ENCODE data around the gene FBLN1.

FBLN1 gene

GRCh38 chr22:45632791-45633515, 130.3 kb downstream of the FBLN1 start:
- H3K36me3 Mint-ChIP-seq (ENCODE audit: low read depth) = no peaks in the 10 kb centered on the region
- no peak overlapping the region for H3K4me3 Mint-ChIP-seq
- H3K27me3 Mint-ChIP-seq = peaks cover 58% of the 10 kb centered on the region
- no peaks in the 10 kb centered on the region for H3K4me1 Mint-ChIP-seq (ENCODE audit: low read depth)
- no peak overlapping the region for H3K27ac Mint-ChIP-seq
- no peaks in the 10 kb centered on the region for H3K9me3 Mint-ChIP-seq

- H3K27me3 Mint-ChIP-seq = peaks cover 58% of the 10 kb centered on the region
- H3K27ac Mint-ChIP-seq = no peak overlapping the region
- no peak overlapping the region for H3K4me3 Mint-ChIP-seq
- no peaks in the 10 kb centered on the region for H3K36me3 Mint-ChIP-seq (ENCODE audit: low read depth)
- H3K9me3 Mint-ChIP-seq = no peaks in the 10 kb centered on the region
- H3K4me1 Mint-ChIP-seq (ENCODE audit: low read depth) = peaks cover 13% of the 10 kb centered on the region
These were observed 134.0 kb downstream of the FBLN1 start for GRCh38 chr22:45636683-45637082.

GRCh38 chr22:45638197-45638596, 135.5 kb downstream of the FBLN1 start:
- Mint-ChIP-seq H3K4me1 (ENCODE audit: low read depth) (peaks cover 17% of the 10 kb centered on the region), H3K4me3 (no peak overlapping the region), H3K27me3 (peaks cover 60% of the 10 kb centered on the region), H3K27ac (no peak overlapping the region), H3K36me3 (ENCODE audit: low read depth) (no peaks in the 10 kb centered on the region), H3K9me3 (no peaks in the 10 kb centered on the region)

- Mint-ChIP-seq H3K36me3 (ENCODE audit: low read depth) (no peaks in the 10 kb centered on the region), H3K4me1 (ENCODE audit: low read depth) (peaks cover 18% of the 10 kb centered on the region), H3K9me3 (no peaks in the 10 kb centered on the region), H3K27ac (no peak overlapping the region), H3K4me3 (no peak overlapping the region), H3K27me3 (peaks cover 53% of the 10 kb centered on the region)
These were observed 136.4 kb downstream of the FBLN1 start for GRCh38 chr22:45638834-45639746.

- no peak overlapping the region for H3K4me3 Mint-ChIP-seq
- peaks cover 50% of the 10 kb centered on the region for H3K27me3 Mint-ChIP-seq
- H3K36me3 Mint-ChIP-seq (ENCODE audit: low read depth) = no peaks in the 10 kb centered on the region
- no peaks in the 10 kb centered on the region for H3K9me3 Mint-ChIP-seq
- peaks cover 18% of the 10 kb centered on the region for H3K4me1 Mint-ChIP-seq (ENCODE audit: low read depth)
- H3K27ac Mint-ChIP-seq = no peak overlapping the region
These were observed 137.0 kb downstream of the FBLN1 start for GRCh38 chr22:45639747-45640102.

- no peak overlapping the region for H3K4me3 Mint-ChIP-seq
- H3K27me3 Mint-ChIP-seq = peaks cover 50% of the 10 kb centered on the region
- H3K27ac Mint-ChIP-seq = no peak overlapping the region
- H3K4me1 Mint-ChIP-seq (ENCODE audit: low read depth) = peaks cover 24% of the 10 kb centered on the region
- no peaks in the 10 kb centered on the region for H3K36me3 Mint-ChIP-seq (ENCODE audit: low read depth)
- no peaks in the 10 kb centered on the region for H3K9me3 Mint-ChIP-seq
These were observed 137.7 kb downstream of the FBLN1 start for GRCh38 chr22:45640291-45640940.

GRCh38 chr22:45640941-45641621, 138.4 kb downstream of the FBLN1 start:
- no peak overlapping the region for H3K4me3 Mint-ChIP-seq
- H3K27ac Mint-ChIP-seq = no peak overlapping the region
- peaks cover 52% of the 10 kb centered on the region for H3K27me3 Mint-ChIP-seq
- peaks cover 29% of the 10 kb centered on the region for H3K4me1 Mint-ChIP-seq (ENCODE audit: low read depth)
- no peaks in the 10 kb centered on the region for H3K9me3 Mint-ChIP-seq
- H3K36me3 Mint-ChIP-seq (ENCODE audit: low read depth) = no peaks in the 10 kb centered on the region

GRCh38 chr22:45642986-45643385, 140.3 kb downstream of the FBLN1 start:
- peaks cover 60% of the 10 kb centered on the region for H3K27me3 Mint-ChIP-seq
- H3K27ac Mint-ChIP-seq = no peak overlapping the region
- H3K36me3 Mint-ChIP-seq (ENCODE audit: low read depth) = no peaks in the 10 kb centered on the region
- no peaks in the 10 kb centered on the region for H3K9me3 Mint-ChIP-seq
- H3K4me1 Mint-ChIP-seq (ENCODE audit: low read depth) = peaks cover 32% of the 10 kb centered on the region
- no peak overlapping the region for H3K4me3 Mint-ChIP-seq

- Mint-ChIP-seq H3K4me1 (ENCODE audit: low read depth) (peaks cover 25% of the 10 kb centered on the region), H3K9me3 (no peaks in the 10 kb centered on the region), H3K36me3 (ENCODE audit: low read depth) (no peaks in the 10 kb centered on the region), H3K4me3 (no peak overlapping the region), H3K27ac (no peak overlapping the region), H3K27me3 (peaks cover 53% of the 10 kb centered on the region)
These were observed 142.0 kb downstream of the FBLN1 start for GRCh38 chr22:45644714-45645113.

GRCh38 chr22:45645150-45645525, 142.5 kb downstream of the FBLN1 start:
- Mint-ChIP-seq H3K4me1 (ENCODE audit: low read depth) (peaks cover 22% of the 10 kb centered on the region), H3K27ac (no peak overlapping the region), H3K9me3 (no peaks in the 10 kb centered on the region), H3K27me3 (peaks cover 52% of the 10 kb centered on the region), H3K36me3 (ENCODE audit: low read depth) (no peaks in the 10 kb centered on the region), H3K4me3 (no peak overlapping the region)

GRCh38 chr22:45645526-45646414, 143.1 kb downstream of the FBLN1 start:
- Mint-ChIP-seq H3K36me3 (ENCODE audit: low read depth) (no peaks in the 10 kb centered on the region), H3K9me3 (no peaks in the 10 kb centered on the region), H3K27ac (no peak overlapping the region), H3K27me3 (peaks cover 52% of the 10 kb centered on the region), H3K4me1 (ENCODE audit: low read depth) (peaks cover 22% of the 10 kb centered on the region), H3K4me3 (peak overlapping the region; percentile 5)

GRCh38 chr22:45647532-45648225, 145.0 kb downstream of the FBLN1 start:
- H3K27me3 Mint-ChIP-seq = peaks cover 43% of the 10 kb centered on the region
- no peaks in the 10 kb centered on the region for H3K36me3 Mint-ChIP-seq (ENCODE audit: low read depth)

GRCh38 chr22:45648301-45649117, 145.8 kb downstream of the FBLN1 start:
- no peak overlapping the region for H3K27ac Mint-ChIP-seq
- peaks cover 36% of the 10 kb centered on the region for H3K27me3 Mint-ChIP-seq
- H3K4me3 Mint-ChIP-seq = no peak overlapping the region
- H3K9me3 Mint-ChIP-seq = no peaks in the 10 kb centered on the region
- H3K4me1 Mint-ChIP-seq (ENCODE audit: low read depth) = peaks cover 17% of the 10 kb centered on the region
- H3K36me3 Mint-ChIP-seq (ENCODE audit: low read depth) = no peaks in the 10 kb centered on the region

More at GRCh38 chr22:45647532-45648225, 145.0 kb downstream of the FBLN1 start:
- Mint-ChIP-seq H3K9me3 (no peaks in the 10 kb centered on the region), H3K4me1 (ENCODE audit: low read depth) (peaks cover 22% of the 10 kb centered on the region), H3K27ac (no peak overlapping the region), H3K4me3 (no peak overlapping the region)
